ENCODE data around the gene PTPRM. TPM values are rescaled to one million over a fixed set of nuclear protein-coding genes. Genes with fewer than 3 reads are reported as not detected.

Gene PTPRM
- total RNA-seq, 1 experiment from 2014 or later = 6.2 TPM

DNA sequence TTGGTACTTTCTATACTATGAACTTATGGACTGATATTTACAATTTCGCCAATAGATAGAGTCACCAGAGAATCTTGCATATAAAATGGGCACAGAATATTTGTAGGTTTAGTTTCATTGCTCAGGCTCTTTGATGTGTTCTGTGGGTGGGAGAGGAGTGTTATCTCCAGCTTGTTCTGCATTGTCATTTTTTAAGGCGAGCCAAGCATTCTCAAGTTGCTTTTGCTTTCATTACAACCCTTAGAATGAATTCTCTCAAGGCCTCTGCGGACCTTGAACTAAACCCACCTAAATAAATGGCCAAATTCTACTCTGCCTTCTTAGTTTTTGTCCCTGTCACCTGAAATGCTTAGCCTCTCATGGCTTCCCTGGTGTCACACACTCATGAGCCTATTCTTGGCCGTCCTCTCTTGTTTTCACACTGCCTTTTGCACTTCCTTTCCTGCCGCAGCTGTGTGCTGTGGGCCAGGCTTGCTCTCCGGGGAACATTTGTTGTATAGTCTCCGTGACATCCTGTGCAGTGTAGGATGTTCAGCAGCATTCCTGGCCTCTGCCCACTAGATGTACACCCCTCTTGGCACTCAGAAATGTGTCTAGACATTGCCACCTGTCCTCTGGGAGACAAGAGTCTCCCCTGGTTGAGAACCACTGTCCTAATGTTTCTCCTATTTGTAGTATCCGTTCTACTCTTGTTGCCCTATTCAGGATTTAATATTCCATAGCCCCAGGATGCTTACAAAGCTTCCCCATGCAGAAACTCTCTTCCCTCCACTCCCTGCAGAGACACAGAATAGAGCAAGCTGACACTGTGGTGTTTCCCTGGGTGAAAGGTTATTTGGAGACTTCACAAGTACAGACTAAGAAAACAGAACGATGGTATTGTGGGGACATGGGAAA lies 255.6 kb downstream of the PTPRM start:
- no peak overlapping the region for H3K4me3 Mint-ChIP-seq
- H4K20me1 ChIP-seq (ENCODE audit: control insufficient read depth, insufficient read depth, insufficient read length) = no peaks in the 10 kb centered on the region
- no peak overlapping the region for H3K14ac ChIP-seq (ENCODE audit: insufficient read depth, low read length)
- H2AK5ac ChIP-seq (ENCODE audit: insufficient read length, low read length) = no peak overlapping the region
- H3K23ac ChIP-seq (ENCODE audit: insufficient read length, low read depth, low read length) = no peak overlapping the region
- no peaks in the 10 kb centered on the region; a peak in 1 of 4 replicates for H3K4me1 Mint-ChIP-seq
- H2BK120ac ChIP-seq (ENCODE audit: low read depth, low read length, poor library complexity, severe bottlenecking) = no peak overlapping the region
- no peak overlapping the region for H2BK15ac ChIP-seq (ENCODE audit: low read depth, low read length)
- H3K79me2 ChIP-seq (ENCODE audit: insufficient read depth, low read length) = no peaks in the 10 kb centered on the region
- DNase-seq = no peak
- no peaks in the 10 kb centered on the region for H3K9me3 Mint-ChIP-seq
- WGBS (ENCODE audit: extremely low coverage, insufficient read length, low lambda C conversion rate) = no CpG with 5 or more reads among the region's 9 CpGs
- no peak overlapping the region for H2BK5ac ChIP-seq (ENCODE audit: insufficient read length, low read length)
- H3K4me1 ChIP-seq (ENCODE audit: insufficient read depth, low read length) = no peaks in the 10 kb centered on the region
- no peak overlapping the region for H3K18ac ChIP-seq (ENCODE audit: insufficient read length, low read depth, low read length)
- H4K5ac ChIP-seq (ENCODE audit: insufficient read length, low read depth, low read length) = no peak overlapping the region
- H3K27me3 Mint-ChIP-seq (ENCODE audit: low read depth) = peaks cover 2% of the 10 kb centered on the region; the same call in 1 of the 2 replicates
- H4K8ac ChIP-seq (replicated peaks; ENCODE audit: insufficient read length, low read depth, low read length) = no peak overlapping the region
- no peaks in the 10 kb centered on the region for H3K23me2 ChIP-seq (ENCODE audit: insufficient read length, low read depth, low read length, poor library complexity, severe bottlenecking)
- H3K4me2 ChIP-seq (ENCODE audit: insufficient read depth, insufficient read length, low read length) = no peak overlapping the region
- no peaks in the 10 kb centered on the region for H3K36me3 Mint-ChIP-seq (ENCODE audit: insufficient read depth in 1 of 3, low read depth in 3 of 3)
- no peak overlapping the region for H3K9ac ChIP-seq (ENCODE audit: extremely low read depth, insufficient read length, low read length)
- no peak overlapping the region for H4K91ac ChIP-seq (ENCODE audit: insufficient read length, low read depth, low read length)
- H3K27ac Mint-ChIP-seq = no peak overlapping the region
- no peaks in the 10 kb centered on the region for H3K79me1 ChIP-seq (ENCODE audit: insufficient read depth, low read depth, low read length, poor library complexity, severe bottlenecking)
- no peak overlapping the region for H2BK20ac ChIP-seq (ENCODE audit: low read depth, low read length, poor library complexity, severe bottlenecking)
- no peak overlapping the region for H3K4ac ChIP-seq (ENCODE audit: low read depth, low read length)
- H3T11ph ChIP-seq (ENCODE audit: low read length) = no peak overlapping the region
- no peak overlapping the region for H2AFZ ChIP-seq (ENCODE audit: low read length)
- no peak overlapping the region for H3K27ac ChIP-seq (ENCODE audit: insufficient read length, low read depth, low read length)
- no peak overlapping the region for H3K56ac ChIP-seq (ENCODE audit: insufficient read length, low read depth, low read length)
- H2BK12ac ChIP-seq (ENCODE audit: insufficient read length, low read depth, low read length) = no peak overlapping the region
- TF ChIP-seq, protein P1, sequence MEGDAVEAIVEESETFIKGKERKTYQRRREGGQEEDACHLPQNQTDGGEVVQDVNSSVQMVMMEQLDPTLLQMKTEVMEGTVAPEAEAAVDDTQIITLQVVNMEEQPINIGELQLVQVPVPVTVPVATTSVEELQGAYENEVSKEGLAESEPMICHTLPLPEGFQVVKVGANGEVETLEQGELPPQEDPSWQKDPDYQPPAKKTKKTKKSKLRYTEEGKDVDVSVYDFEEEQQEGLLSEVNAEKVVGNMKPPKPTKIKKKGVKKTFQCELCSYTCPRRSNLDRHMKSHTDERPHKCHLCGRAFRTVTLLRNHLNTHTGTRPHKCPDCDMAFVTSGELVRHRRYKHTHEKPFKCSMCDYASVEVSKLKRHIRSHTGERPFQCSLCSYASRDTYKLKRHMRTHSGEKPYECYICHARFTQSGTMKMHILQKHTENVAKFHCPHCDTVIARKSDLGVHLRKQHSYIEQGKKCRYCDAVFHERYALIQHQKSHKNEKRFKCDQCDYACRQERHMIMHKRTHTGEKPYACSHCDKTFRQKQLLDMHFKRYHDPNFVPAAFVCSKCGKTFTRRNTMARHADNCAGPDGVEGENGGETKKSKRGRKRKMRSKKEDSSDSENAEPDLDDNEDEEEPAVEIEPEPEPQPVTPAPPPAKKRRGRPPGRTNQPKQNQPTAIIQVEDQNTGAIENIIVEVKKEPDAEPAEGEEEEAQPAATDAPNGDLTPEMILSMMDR (conservative IDR thresholded peaks at IDR 0.05) = no peak
- no peaks in the 10 kb centered on the region for H3K9me3 ChIP-seq (ENCODE audit: control insufficient read depth, low read depth, low read length)
- no peaks in the 10 kb centered on the region for H3K27me3 ChIP-seq (ENCODE audit: insufficient read depth, low read length)
